Measurements from ENCODE around the gene ZFPM1.

- no peak for TF ChIP-seq POLR2AphosphoS5 (IDR thresholded peaks at IDR 0.05; ENCODE audit: borderline replicate concordance, low read depth, low read length)
- TF ChIP-seq EZH2 (IDR thresholded peaks at IDR 0.05), result no peak
- no peak for TF ChIP-seq FOXP2 (optimal IDR thresholded peaks at IDR 0.05; ENCODE audit: control extremely low read depth, extremely low read length, insufficient read depth)
These were observed 82.2 kb downstream of the ZFPM1 start for GRCh38 chr16:88535191-88535856.
